ENCODE measurements around the gene LSM12.

DNA sequence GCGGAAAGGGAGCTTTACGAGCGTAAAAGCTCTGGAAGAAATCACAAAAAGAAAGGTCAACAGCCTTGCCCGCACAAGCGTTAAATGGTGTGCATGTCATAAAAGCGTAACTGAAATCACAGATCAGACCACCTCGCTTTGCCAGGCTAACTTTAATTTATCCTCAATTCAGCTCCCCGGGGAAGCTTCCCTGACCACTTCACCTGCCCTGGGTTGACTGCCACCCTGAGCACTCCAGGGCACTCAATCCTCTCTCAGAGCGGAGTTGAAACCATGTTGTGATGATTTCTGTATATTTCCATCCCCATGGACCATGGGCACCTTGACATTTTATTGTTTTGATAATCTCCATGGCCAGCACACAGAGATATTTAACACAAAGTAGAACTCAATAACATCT lies 78.2 kb downstream of the LSM12 start:
- TF ChIP-seq POLR2A (IDR thresholded peaks at IDR 0.05; ENCODE audit: extremely low read depth, insufficient read length) (no peak), CTCF (IDR thresholded peaks at IDR 0.05; ENCODE audit: low read depth, low read length) (no peak)
